ENCODE results near the gene RMC1. TPM values are rescaled to one million over a fixed set of nuclear protein-coding genes. Genes with fewer than 3 reads are reported as not detected.
"Not testable (repeated sequence)": the region's sequence is repeated elsewhere in the genome, so short reads cannot be mapped to it uniquely, and the experiment has no call there.

Gene RMC1
- total and polyA plus RNA-seq, 2 donors from 2014 or later = 25.9 to 40.4 TPM

DNA sequence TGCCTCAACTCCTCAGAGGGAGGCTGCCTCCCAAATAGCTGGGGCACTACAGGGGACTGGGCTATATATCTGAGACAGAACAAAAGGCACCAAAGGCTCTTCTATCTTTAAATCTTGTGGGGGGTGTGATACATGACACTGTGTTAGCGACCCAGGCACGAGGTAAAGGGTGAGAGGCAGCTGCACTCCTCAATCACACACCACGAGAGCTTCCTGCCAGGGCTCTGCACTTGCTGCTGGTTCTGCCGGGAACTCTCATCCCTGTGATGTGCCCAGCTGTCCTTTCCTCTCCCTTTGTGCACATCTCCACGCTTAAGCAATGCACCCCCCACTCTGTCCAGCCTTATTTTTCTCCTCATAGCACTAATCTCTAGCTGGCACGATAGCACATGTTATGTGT lies 50.6 kb downstream of the RMC1 start:
- no peaks in the 10 kb centered on the region for H3K9me3 ChIP-seq (ENCODE audit: control insufficient read depth in 2 of 3, insufficient read depth in 1 of 3, low read length in 3 of 3)
- no peak for DNase-seq
- no peak overlapping the region for H3K4me3 ChIP-seq (ENCODE audit: low read length in 3 of 3)
- no peak overlapping the region for H3K27ac ChIP-seq (ENCODE audit: low read depth in 2 of 2, low read length in 2 of 2)
- H3K9ac ChIP-seq (ENCODE audit: low read length in 3 of 3) = no peak overlapping the region
- no peaks in the 10 kb centered on the region for H3K27me3 ChIP-seq (ENCODE audit: control insufficient read depth, insufficient read depth, low read length)
- no peak for FAIRE-seq
- TF ChIP-seq, protein P1, sequence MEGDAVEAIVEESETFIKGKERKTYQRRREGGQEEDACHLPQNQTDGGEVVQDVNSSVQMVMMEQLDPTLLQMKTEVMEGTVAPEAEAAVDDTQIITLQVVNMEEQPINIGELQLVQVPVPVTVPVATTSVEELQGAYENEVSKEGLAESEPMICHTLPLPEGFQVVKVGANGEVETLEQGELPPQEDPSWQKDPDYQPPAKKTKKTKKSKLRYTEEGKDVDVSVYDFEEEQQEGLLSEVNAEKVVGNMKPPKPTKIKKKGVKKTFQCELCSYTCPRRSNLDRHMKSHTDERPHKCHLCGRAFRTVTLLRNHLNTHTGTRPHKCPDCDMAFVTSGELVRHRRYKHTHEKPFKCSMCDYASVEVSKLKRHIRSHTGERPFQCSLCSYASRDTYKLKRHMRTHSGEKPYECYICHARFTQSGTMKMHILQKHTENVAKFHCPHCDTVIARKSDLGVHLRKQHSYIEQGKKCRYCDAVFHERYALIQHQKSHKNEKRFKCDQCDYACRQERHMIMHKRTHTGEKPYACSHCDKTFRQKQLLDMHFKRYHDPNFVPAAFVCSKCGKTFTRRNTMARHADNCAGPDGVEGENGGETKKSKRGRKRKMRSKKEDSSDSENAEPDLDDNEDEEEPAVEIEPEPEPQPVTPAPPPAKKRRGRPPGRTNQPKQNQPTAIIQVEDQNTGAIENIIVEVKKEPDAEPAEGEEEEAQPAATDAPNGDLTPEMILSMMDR (IDR thresholded peaks at IDR 0.05; ENCODE audit: borderline replicate concordance, extremely low read depth, insufficient read depth) = no peak
- H3K36me3 ChIP-seq (ENCODE audit: control insufficient read depth in 2 of 3, insufficient read depth in 3 of 3, low read length in 3 of 3) = peaks cover 0 to 35% (median 27%) of the 10 kb centered on the region in 3 donors
- H3K4me1 ChIP-seq (ENCODE audit: control insufficient read depth in 2 of 3, insufficient read depth in 2 of 3, low read depth in 1 of 3, low read length in 3 of 3) = no peaks in the 10 kb centered on the region
- intact Hi-C loops (cut with DNase I) = no loop called here

- intact Hi-C loops (cut with DNase I) = no loop called here
These were observed 53.0 kb downstream of the RMC1 start for GRCh38 chr18:23556145-23556780.

GRCh38 chr18:23557511-23557910 lies 54.2 kb downstream of the RMC1 start:
- H3K4me3 ChIP-seq (ENCODE audit: low read length in 3 of 3); H3K9me3 ChIP-seq (ENCODE audit: control insufficient read depth in 2 of 3, insufficient read depth in 1 of 3, low read length in 3 of 3); H3K9ac ChIP-seq (ENCODE audit: low read length in 3 of 3); H3K27me3 ChIP-seq (ENCODE audit: control insufficient read depth, insufficient read depth, low read length); intact Hi-C loops (cut with DNase I); FAIRE-seq; H3K27ac ChIP-seq (ENCODE audit: low read depth in 2 of 2, low read length in 2 of 2); DNase-seq; H3K4me1 ChIP-seq (ENCODE audit: control insufficient read depth in 2 of 3, insufficient read depth in 2 of 3, low read depth in 1 of 3, low read length in 3 of 3): not testable (repeated sequence)
- H3K36me3 ChIP-seq (ENCODE audit: control insufficient read depth in 2 of 3, insufficient read depth in 3 of 3, low read length in 3 of 3) = peaks cover 2 to 46% (median 30%) of the 10 kb centered on the region in 3 donors

More at GRCh38 chr18:23556145-23556780, 53.0 kb downstream of the RMC1 start:
- FAIRE-seq (no peak), DNase-seq (no peak)
- Histone ChIP-seq H3K36me3 (ENCODE audit: control insufficient read depth in 2 of 3, insufficient read depth in 3 of 3, low read length in 3 of 3) (peaks cover 2 to 50% (median 38%) of the 10 kb centered on the region in 3 donors), H3K27me3 (ENCODE audit: control insufficient read depth, insufficient read depth, low read length) (no peaks in the 10 kb centered on the region), H3K4me3 (ENCODE audit: low read length in 3 of 3) (no peak overlapping the region), H3K9me3 (ENCODE audit: control insufficient read depth in 2 of 3, insufficient read depth in 1 of 3, low read length in 3 of 3) (no peaks in the 10 kb centered on the region), H3K4me1 (ENCODE audit: control insufficient read depth in 2 of 3, insufficient read depth in 2 of 3, low read depth in 1 of 3, low read length in 3 of 3) (no peaks in the 10 kb centered on the region), H3K9ac (ENCODE audit: low read length in 3 of 3) (no peak overlapping the region), H3K27ac (ENCODE audit: low read depth in 2 of 2, low read length in 2 of 2) (no peak overlapping the region)
- TF ChIP-seq, protein P1 (IDR thresholded peaks at IDR 0.05; ENCODE audit: borderline replicate concordance, extremely low read depth, insufficient read depth) = no peak

DNA sequence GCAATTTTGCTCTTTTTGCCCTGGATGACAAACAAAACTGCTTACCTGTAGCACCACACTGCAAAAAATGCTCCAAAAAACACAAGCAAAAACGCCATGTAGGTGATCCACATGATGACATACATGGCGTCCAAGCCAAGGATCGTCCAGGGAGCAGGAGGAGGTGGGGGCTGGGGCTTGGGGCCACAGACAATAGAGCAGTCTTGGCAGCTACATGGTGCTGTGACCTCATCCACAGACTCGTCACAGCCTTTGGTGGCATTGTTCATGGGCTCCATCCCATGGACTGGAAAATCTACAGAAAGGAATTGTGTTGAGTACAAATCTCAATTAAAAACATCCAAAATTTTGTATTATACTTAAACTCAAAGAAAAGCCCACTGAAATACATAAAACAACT lies 56.9 kb downstream of the RMC1 start:
- no peaks in the 10 kb centered on the region for H3K9me3 ChIP-seq (ENCODE audit: control insufficient read depth in 2 of 3, insufficient read depth in 1 of 3, low read length in 3 of 3)
- H3K27me3 ChIP-seq (ENCODE audit: control insufficient read depth, insufficient read depth, low read length) = no peaks in the 10 kb centered on the region
- no peak overlapping the region for H3K4me3 ChIP-seq (ENCODE audit: low read length in 3 of 3)
- H3K9ac ChIP-seq (ENCODE audit: low read length in 3 of 3) = no peak overlapping the region
- no peak for DNase-seq
- no peak for FAIRE-seq
- H3K36me3 ChIP-seq (ENCODE audit: control insufficient read depth in 2 of 3, insufficient read depth in 3 of 3, low read length in 3 of 3) = peaks cover 2 to 29% (median 19%) of the 10 kb centered on the region in 3 donors
- TF ChIP-seq, protein P1 (IDR thresholded peaks at IDR 0.05; ENCODE audit: borderline replicate concordance, extremely low read depth, insufficient read depth) = no peak
- no peaks in the 10 kb centered on the region for H3K4me1 ChIP-seq (ENCODE audit: control insufficient read depth in 2 of 3, insufficient read depth in 2 of 3, low read depth in 1 of 3, low read length in 3 of 3)
- intact Hi-C loops (cut with DNase I) = no loop called here
- no peak overlapping the region for H3K27ac ChIP-seq (ENCODE audit: low read depth in 2 of 2, low read length in 2 of 2)

Measured in kidney (tissue), 14 donors.